GM12892 (cell line): ENCODE measurements around the gene DPF1.
"Not testable (repeated sequence)": the region's sequence is repeated elsewhere in the genome, so short reads cannot be mapped to it uniquely, and the experiment has no call there.

ENCODE experiments used
- DNase-seq: peaks from one replicate; pipeline ENCODE4 v3.0.0; 2011; ENCODE audit not compliant: insufficient read length
- FAIRE-seq: peaks from 2 replicates; lab custom pipeline; 2011; peaks lifted over from hg19 to GRCh38; lab: Jason Lieb, UNC
- POLR2A ChIP-seq: IDR thresholded peaks from 2 replicates; pipeline ENCODE4 v1.6.1; 2011; ENCODE audit warnings: low read depth, low read length, control low read depth
- POLR2AphosphoS5 ChIP-seq: IDR thresholded peaks from 2 replicates; pipeline ENCODE4 v1.6.1; 2011; ENCODE audit warnings: low read depth, low read length, control low read depth
- TAF1 ChIP-seq: IDR thresholded peaks from 2 replicates; pipeline ENCODE4 v1.6.1; 2011; ENCODE audit warnings: low read depth, mild to moderate bottlenecking, control low read depth, low read length, borderline replicate concordance

Gene DPF1

GRCh38 chr19:38227287-38228004 lies 3.4 kb upstream of the DPF1 start:
- TF ChIP-seq POLR2A (no peak), TAF1 (no peak), POLR2AphosphoS5 (no peak)
- no peak for FAIRE-seq
- no peak for DNase-seq

- not testable (repeated sequence) for FAIRE-seq, DNase-seq
Measured at GRCh38 chr19:38224863-38225218, 819 bp upstream of the DPF1 start.

GRCh38 chr19:38223617-38224013 lies 407 bp downstream of the DPF1 start:
- FAIRE-seq (no peak), DNase-seq (no peak)
- TF ChIP-seq POLR2AphosphoS5 (no peak), POLR2A (no peak), TAF1 (no peak)

- DNase-seq (no peak), FAIRE-seq (no peak)
- TF ChIP-seq POLR2A (no peak), TAF1 (no peak), POLR2AphosphoS5 (no peak)
Measured at GRCh38 chr19:38223119-38223523, 901 bp downstream of the DPF1 start.

GRCh38 chr19:38221919-38222830 lies 1.8 kb downstream of the DPF1 start:
- FAIRE-seq (no peak), DNase-seq (no peak)
- TF ChIP-seq POLR2AphosphoS5 (no peak), TAF1 (no peak), POLR2A (no peak)

GRCh38 chr19:38221421-38221820 lies 2.6 kb downstream of the DPF1 start:
- FAIRE-seq = no peak

GRCh38 chr19:38219221-38219620 lies 4.8 kb downstream of the DPF1 start:
- FAIRE-seq (no peak), DNase-seq (no peak)
- no peak for TF ChIP-seq TAF1
- no peak for TF ChIP-seq POLR2AphosphoS5
- TF ChIP-seq POLR2A = no peak

More at GRCh38 chr19:38221421-38221820, 2.6 kb downstream of the DPF1 start:
- no peak for DNase-seq
- no peak for TF ChIP-seq POLR2A
- TF ChIP-seq TAF1 = no peak
- TF ChIP-seq POLR2AphosphoS5 = no peak

GRCh38 chr19:38218204-38218603 lies 5.8 kb downstream of the DPF1 start:
- TF ChIP-seq POLR2AphosphoS5 = no peak
- no peak for TF ChIP-seq TAF1
- TF ChIP-seq POLR2A = no peak
- FAIRE-seq (no peak), DNase-seq (no peak)

GRCh38 chr19:38216785-38217641 lies 7.0 kb downstream of the DPF1 start:
- TF ChIP-seq TAF1 (no peak), POLR2AphosphoS5 (no peak), POLR2A (no peak)
- no peak for FAIRE-seq
- no peak for DNase-seq

- no peak for TF ChIP-seq POLR2AphosphoS5
- FAIRE-seq (peak; percentile 60), DNase-seq (no peak)
Measured at GRCh38 chr19:38213911-38214625, 10.0 kb downstream of the DPF1 start.

GRCh38 chr19:38213469-38213868 lies 10.6 kb downstream of the DPF1 start:
- TF ChIP-seq POLR2AphosphoS5 (no peak), POLR2A (no peak), TAF1 (no peak)
- FAIRE-seq = no peak
- DNase-seq = no peak
